ENCODE data around the gene IGFBPL1. TPM values are rescaled to one million over a fixed set of nuclear protein-coding genes. Genes with fewer than 3 reads are reported as not detected.

Gene IGFBPL1
- total RNA-seq, 1 experiment from 2014 or later: 37.9 TPM

DNA sequence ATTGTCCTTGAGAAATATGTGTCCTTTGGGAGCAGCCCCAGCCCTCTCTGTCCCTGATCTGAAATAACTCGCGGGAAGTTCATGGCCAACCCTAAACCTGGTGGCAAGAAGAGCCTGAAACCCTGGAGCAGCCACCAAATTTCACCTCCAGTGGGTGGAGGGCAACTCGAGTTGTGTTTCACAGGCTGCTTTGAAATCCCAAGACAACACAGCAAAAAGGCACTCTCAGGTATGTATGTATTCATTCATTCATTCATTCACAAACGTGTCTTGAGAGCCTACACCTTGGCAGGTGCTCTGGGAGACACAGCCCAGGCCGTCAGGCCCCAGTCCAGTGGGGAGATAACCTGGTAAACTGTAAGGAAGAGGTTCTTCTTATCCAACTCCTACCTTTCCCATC lies 67.4 kb downstream of the IGFBPL1 start:
- Histone ChIP-seq H3K79me2 (ENCODE audit: insufficient read depth, low read length) (no peaks in the 10 kb centered on the region), H3K23me2 (ENCODE audit: insufficient read length, low read depth, low read length, poor library complexity, severe bottlenecking) (no peaks in the 10 kb centered on the region), H3K23ac (ENCODE audit: insufficient read length, low read depth, low read length) (no peak overlapping the region), H3K56ac (ENCODE audit: insufficient read length, low read depth, low read length) (no peak overlapping the region), H2AFZ (ENCODE audit: low read length) (no peak overlapping the region), H4K5ac (ENCODE audit: insufficient read length, low read depth, low read length) (no peak overlapping the region), H3K14ac (ENCODE audit: insufficient read depth, low read length) (no peak overlapping the region), H3K27me3 (ENCODE audit: insufficient read depth, low read length) (no peaks in the 10 kb centered on the region; the same call in 1 of the 2 replicates), H3K9me3 (ENCODE audit: control insufficient read depth, low read depth, low read length) (no peaks in the 10 kb centered on the region), H3T11ph (ENCODE audit: low read length) (no peak overlapping the region), H2BK120ac (ENCODE audit: low read depth, low read length, poor library complexity, severe bottlenecking) (no peak overlapping the region), H3K9ac (ENCODE audit: extremely low read depth, insufficient read length, low read length) (no peak overlapping the region), H4K8ac (replicated peaks; ENCODE audit: insufficient read length, low read depth, low read length) (no peak overlapping the region), H2BK5ac (ENCODE audit: insufficient read length, low read length) (no peak overlapping the region), H3K18ac (ENCODE audit: insufficient read length, low read depth, low read length) (no peak overlapping the region), H2BK12ac (ENCODE audit: insufficient read length, low read depth, low read length) (no peak overlapping the region), H4K20me1 (ENCODE audit: control insufficient read depth, insufficient read depth, insufficient read length) (no peaks in the 10 kb centered on the region), H3K79me1 (ENCODE audit: insufficient read depth, low read depth, low read length, poor library complexity, severe bottlenecking) (no peaks in the 10 kb centered on the region), H3K4me1 (ENCODE audit: insufficient read depth, low read length) (no peaks in the 10 kb centered on the region), H4K91ac (ENCODE audit: insufficient read length, low read depth, low read length) (no peak overlapping the region), H3K27ac (ENCODE audit: insufficient read length, low read depth, low read length) (no peak overlapping the region), H2AK5ac (ENCODE audit: insufficient read length, low read length) (no peak overlapping the region), H3K4me2 (ENCODE audit: insufficient read depth, insufficient read length, low read length) (no peak overlapping the region), H2BK20ac (ENCODE audit: low read depth, low read length, poor library complexity, severe bottlenecking) (no peak overlapping the region), H3K4ac (ENCODE audit: low read depth, low read length) (no peak overlapping the region), H2BK15ac (ENCODE audit: low read depth, low read length) (no peak overlapping the region)
- Mint-ChIP-seq H3K4me3 (no peak overlapping the region), H3K27ac (no peak overlapping the region), H3K9me3 (no peaks in the 10 kb centered on the region), H3K36me3 (ENCODE audit: insufficient read depth in 1 of 3, low read depth in 3 of 3) (no peaks in the 10 kb centered on the region), H3K27me3 (ENCODE audit: low read depth) (peaks cover 78% of the 10 kb centered on the region), H3K4me1 (peaks cover 26 to 39% of the 10 kb centered on the region in 2 experiments)
- TF ChIP-seq, protein P1, sequence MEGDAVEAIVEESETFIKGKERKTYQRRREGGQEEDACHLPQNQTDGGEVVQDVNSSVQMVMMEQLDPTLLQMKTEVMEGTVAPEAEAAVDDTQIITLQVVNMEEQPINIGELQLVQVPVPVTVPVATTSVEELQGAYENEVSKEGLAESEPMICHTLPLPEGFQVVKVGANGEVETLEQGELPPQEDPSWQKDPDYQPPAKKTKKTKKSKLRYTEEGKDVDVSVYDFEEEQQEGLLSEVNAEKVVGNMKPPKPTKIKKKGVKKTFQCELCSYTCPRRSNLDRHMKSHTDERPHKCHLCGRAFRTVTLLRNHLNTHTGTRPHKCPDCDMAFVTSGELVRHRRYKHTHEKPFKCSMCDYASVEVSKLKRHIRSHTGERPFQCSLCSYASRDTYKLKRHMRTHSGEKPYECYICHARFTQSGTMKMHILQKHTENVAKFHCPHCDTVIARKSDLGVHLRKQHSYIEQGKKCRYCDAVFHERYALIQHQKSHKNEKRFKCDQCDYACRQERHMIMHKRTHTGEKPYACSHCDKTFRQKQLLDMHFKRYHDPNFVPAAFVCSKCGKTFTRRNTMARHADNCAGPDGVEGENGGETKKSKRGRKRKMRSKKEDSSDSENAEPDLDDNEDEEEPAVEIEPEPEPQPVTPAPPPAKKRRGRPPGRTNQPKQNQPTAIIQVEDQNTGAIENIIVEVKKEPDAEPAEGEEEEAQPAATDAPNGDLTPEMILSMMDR (conservative IDR thresholded peaks at IDR 0.05): no peak
- no CpG with 5 or more reads among the region's 5 CpGs for WGBS (ENCODE audit: extremely low coverage, insufficient read length, low lambda C conversion rate)
- no peak for DNase-seq

Other genes with a start within 250 kb of the IGFBPL1 start
- gene ALDH1B1, start 31.8 kb downstream of the IGFBPL1 start, total RNA-seq (2021): 49.6 and 51.5 TPM in 2 replicates
- gene ANKRD18A, start 196.1 kb upstream of the IGFBPL1 start, total RNA-seq (2021): 11.8 and 14.4 TPM in 2 replicates